Activated gamma-delta T cell (primary cell): ENCODE data around the gene ZNF181.
A peak's percentile ranks its signal among the peaks of the same experiment; 100 is the strongest.
"Not testable (repeated sequence)": the region's sequence is repeated elsewhere in the genome, so short reads cannot be mapped to it uniquely, and the experiment has no call there.

Source experiments
- DNase-seq: peaks from one replicate; lab custom pipeline; 2025; lab: John Stamatoyannopoulos, UW
- total RNA-seq, 2 donors: gene quantifications; one replicate each; lab custom pipeline; 2026; lab: John Stamatoyannopoulos, UW

Gene ZNF181
- total RNA-seq, result 61.1 to 64.3 reads per million in 2 donors

DNA sequence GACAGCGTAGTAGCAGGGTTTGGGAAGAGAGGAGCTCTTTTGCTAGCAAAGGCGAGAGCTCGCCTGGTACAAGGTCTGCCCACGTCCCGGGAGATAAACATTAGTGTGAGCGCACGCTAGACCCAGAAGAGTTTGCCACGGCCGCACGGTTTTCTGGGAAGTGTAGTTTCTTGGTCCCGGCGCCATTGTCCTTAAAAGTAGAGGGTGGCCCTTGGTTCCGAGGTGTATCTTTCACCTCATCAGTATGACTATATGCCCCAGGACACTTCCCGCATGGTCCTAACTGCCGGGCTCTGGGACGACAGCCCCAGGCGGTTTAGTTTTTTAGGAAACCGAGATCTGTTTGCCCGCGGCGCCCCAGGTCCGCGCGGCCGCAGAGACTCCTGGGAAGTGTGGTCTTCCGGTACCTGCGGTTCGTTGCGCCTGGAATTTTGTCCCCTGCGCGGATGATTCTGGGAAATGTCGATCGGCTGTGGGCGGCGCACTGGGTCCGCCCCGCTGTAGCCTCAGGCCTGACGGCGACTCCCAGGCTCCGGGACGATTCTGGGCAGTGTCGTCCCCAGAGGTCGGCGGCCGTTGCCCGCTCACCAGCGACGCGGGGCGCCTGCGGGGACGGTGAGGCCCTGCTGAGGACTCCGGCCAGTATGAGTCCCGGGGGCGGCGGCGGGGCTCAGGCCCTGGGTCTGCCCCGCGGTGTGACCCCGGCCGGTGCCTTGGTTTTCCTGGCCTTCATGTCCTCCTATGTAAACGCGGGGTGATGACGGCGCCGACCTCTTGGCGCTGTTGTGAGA lies at the start of gene ZNF181:
TSS of gene ZNF181 (plus strand) at position 498 of the 791 bp plus-strand sequence. CDS start 795 bp downstream, outside the sequence.
- DNase-seq, result peak; percentile 48

DNA sequence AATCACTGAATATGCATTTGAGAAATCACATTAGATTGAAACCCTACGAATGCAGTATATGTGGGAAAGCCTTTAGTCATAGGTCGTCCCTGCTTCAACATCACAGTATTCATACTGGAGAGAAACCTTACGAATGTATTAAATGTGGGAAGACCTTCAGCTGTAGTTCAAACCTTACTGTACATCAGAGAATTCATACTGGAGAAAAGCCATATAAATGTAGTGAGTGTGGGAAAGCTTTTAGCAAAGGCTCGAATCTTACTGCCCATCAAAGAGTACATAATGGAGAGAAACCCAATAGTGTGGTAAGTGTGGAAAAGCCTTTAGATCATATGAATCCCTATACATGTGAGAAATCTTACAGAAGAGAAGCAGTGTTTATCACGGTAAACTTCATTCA lies 48.8 kb upstream of the ZNF181 start:
- DNase-seq, result not testable (repeated sequence)

DNA sequence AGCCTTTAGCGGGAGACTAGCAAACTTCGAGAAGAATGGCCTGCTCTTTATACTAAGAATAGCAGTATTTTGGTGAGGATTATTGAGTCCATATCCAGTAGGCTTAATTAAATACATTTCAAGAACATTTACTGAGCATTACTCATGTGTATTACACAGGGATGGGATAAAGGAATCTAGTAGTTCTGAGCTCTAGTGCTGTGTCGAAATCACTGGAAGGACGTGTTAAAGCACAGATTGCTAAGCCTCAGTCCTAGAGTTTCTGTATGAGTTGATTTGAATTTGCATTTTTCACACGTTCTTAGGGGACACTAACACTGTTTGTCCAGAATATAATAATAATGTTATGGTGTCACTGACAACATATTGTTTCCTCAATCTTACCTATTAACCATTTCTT lies 47.6 kb upstream of the ZNF181 start:
- DNase-seq, result no peak

DNA sequence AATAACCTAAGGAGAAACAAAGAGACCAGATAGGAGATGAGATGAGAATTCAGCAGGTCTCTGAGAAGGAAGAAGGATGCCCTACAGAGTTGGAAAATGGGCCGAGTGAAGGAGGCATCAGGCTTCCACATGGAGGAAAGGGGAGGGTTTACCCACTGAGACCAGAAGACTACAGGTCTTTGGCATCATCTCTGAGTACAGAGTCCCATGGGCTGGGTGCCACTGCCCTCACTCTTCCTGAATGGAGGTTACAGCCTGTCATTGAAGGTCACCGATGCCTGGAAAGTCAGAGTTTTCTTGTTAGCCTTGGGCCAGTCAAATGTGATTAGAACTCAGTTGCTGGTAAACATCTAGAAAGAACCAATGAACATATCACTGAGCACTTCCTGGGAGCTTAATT lies 46.7 kb upstream of the ZNF181 start:
- DNase-seq, result no peak

DNA sequence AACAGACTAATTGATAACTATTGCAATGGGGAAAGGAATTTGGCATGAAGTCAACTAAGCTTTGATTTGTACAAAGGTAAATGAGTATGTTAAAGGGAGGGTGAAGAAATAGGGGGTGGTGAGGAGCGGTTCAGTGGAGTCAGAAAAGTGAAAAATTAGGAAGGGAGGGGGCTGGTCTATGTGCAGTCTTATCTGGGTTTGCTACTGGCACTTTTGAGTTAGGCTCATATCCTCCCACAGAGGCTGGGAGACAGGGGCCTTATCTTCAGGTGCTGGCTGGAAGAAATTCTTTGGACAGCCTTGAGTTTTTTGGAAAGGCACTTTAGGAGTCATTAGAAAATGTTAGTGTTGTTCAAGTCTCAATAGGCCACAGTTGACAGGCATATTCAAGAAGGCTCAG lies 45.5 kb upstream of the ZNF181 start:
- no peak for DNase-seq

DNA sequence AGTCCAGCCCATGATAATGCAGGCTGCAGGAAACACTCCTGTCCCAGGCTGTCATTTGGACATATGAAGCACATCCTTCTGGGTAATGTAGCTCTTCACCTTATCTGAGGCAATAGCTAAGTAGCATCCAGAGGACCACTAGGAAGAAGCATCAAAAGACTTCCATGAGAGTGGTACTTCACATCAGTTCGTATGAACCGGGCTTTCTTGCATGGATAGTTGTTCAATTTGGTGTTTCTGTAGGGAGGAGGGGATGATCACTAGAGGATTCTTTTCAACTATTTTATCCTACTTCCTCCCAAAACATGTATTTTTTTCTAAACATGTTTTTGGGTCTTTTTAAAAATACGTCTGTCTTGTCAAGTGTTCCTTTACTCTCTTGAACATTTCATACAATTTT lies 43.7 kb upstream of the ZNF181 start:
- DNase-seq, result no peak

DNA sequence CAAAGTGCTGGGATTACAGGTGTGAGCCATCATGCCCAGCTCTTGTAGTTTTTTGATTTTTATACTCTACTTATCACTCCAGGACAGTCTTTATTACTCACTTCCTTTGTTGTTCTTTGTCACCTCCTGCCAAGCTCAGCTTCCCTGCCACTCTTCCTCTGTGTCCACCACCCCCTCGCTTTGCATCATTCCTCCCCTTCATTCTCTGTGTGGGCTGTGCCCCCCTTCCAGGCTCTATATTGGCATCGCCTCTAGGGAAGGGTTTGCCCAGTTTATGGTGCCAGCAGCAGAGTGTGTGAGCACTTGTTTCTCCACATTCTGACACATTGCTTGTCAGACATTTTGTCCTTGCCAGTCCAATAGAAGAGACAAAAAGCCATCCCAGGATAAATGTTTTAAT lies 41.5 kb upstream of the ZNF181 start:
- DNase-seq, result no peak

DNA sequence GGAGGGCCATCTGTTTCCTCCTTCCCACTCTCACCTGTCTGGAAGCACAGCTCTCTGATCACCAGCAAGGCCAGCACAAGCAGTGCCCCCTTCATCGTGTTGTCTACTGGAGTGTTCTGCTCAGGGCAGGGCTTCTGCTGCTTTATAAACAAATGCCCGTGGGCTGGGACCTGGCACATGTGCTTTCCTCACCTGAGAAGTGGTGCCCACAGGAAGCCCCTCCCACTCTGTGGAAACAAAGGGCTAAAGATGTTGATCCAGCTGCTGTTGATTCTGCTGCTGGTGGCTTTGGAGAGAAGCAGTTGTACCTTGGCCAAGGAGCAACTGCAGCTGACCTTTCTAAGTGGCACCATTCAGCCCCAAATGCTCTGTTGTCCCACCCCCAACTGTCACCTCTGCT lies 26.4 kb upstream of the ZNF181 start:
- DNase-seq, result no peak

DNA sequence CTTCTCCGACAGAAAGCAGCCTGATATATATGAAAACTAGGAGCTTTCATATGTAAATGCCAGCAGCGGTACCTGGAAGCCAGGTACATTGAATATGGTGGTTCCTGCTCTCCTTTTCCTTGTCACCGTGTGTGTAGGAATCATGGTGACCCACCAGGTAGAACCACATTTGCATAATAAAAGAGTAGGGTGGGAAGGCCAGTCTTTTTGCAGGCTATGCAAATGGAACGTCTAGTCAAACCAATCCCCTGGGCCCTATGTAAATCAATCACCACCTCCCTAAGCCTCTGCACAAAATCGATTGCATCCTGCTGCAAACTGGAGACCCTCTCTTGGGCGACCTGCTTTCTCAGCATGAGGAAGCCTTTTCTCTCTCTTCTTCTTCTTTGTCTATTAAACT lies 22.2 kb upstream of the ZNF181 start:
- DNase-seq, result no peak

DNA sequence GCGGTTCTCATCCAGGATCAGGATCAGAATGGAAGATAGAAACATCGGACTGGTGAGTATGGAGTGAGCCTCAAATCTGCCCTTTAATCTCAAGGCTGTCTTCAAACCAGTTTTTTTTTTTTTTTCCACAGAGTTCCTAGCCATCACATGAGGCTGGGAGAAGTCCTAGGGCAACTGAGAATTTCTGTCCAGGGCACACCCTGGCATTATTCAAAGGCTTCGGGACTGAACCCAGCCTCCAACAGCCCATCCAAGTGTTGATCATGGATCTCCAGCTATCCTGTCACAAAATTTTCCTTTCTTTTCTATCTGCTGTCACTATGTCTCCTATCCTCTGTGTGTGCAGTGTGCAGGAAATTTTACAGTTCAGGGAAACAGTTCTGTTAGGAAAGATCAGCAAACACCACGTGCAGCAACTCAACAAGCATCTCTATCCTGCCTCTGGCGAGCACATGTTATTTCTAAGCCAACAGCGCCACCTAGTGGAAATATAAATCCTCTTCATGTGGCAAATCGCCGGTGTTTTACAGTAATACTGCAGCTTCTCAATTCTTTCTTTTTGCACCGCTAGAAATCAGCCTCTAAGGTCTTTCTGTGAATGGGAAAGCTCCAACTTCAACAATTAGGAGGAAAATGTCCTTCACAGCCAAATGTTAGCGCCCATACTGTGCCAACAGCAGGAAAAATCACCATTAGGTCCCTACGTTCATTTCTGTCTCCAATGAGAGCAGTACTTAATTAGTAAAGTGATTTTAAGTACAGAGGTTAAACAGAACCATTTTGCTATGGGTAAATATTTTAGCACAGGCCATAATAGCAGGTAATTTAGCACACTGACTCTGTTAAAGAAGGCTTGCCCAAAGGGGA lies 21.4 kb upstream of the ZNF181 start:
- no peak for DNase-seq

DNA sequence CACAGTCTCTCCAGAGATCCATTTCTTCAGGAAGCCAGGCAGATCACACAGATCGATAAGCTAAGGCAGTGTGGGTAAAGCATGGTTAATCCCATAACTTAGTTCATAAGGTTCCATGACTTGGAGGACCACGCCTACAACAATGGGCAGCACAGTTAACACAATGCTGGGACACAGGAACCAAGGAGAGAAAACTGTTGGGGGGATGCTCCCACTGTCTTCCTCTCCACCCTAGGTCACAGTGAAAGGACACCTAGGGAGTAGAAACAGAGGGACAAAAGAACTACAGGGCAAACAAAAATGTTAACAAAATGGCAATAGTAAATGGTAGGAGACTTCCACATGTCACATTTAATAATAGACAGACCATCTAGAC lies 20.8 kb upstream of the ZNF181 start:
- no peak for DNase-seq

DNA sequence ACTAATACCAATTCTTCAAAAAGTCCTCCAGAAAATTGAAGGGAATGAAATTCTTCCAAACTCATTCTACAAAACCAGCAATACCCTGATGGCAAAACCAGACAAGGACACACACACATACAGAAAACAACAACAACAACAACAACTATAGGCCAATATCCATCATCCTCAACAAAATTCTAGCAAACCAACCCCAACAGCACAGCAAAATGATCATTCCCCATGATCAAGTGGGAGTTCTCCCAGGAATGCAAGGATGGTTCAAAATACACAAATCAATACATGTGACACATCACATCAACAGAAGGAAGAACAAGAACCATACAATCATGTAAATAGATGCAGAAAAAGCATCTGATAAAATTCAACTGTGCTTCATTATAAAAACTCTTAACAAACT lies 18.7 kb upstream of the ZNF181 start:
- no peak for DNase-seq

DNA sequence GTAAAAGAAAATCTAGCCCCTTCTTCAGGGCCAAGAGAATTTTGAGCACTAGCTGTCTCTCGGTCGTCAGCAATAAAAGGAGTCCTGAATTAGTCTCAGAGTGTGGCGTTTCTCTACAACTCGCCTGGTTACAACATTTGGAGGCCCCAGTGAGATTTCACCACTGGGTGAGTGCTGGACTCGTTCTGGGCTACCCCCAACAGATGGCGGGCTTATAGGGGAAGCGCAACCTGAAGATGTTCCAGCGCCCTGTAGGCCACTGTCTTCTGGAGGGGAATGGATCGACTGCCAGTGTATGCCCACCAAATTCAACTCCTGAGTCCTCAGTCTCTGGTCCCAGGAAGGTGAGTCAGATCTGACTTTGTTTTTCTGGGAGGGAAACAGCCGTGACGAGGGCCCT lies 11.7 kb upstream of the ZNF181 start:
- no peak for DNase-seq

DNA sequence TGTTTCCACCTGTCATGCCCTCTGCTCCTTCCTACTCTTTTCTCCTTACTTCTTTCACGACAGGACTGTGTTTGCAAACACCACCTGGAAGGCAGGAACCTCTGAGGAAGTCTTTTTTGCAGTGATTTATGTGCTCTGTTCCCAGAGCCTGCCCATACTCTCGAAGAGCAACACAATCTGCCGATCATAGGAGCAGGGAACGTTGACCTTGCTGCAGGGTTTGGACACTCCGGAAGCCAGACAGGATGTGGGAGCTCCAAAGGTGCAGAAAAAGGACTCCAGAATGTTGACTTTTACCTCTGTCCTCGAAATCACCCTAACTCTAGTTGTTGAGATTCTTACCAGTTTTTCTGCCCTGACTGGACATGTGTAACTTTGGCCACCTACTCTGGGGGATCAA lies 8.6 kb upstream of the ZNF181 start:
- no peak for DNase-seq

DNA sequence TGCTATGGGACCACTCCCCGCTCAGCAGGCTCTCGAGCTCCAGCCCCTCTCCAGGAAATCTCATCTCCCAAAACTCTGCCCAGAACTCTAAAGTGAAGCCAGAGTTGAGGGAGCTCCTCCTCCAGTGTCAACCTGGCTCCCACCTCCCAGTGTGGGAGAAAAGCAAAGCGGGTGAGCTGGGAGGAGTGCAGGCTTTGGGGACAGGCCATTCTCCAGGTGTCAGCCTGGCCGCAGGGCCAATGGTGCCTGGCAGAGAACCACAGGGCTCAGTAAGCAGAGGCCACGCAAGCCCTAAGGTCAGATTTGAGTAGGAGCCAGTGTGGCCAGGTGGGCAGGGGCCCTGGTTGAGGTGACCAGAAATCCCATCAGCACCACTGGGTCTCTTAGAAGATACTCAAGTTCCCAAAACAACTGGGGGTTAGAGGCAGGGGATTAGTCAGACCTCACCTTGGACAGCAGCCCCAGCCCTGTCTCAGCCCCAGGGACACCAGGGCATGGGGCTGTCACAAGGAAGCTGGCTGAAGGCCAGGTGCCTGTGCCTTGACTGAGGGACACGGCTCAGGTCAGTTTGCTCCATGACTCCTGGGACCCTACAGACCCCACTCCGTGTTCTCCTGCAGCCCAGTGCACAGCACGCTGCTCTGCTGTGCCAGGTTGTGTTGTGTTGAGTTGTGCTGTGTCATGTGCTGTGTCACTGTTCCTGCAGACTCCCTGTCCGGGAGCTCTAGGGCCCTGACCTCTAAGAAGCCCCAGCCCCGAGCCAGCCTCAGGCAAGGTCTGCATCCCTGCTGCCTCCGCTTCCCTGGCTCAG lies 2.8 kb upstream of the ZNF181 start:
- DNase-seq, result no peak

DNA sequence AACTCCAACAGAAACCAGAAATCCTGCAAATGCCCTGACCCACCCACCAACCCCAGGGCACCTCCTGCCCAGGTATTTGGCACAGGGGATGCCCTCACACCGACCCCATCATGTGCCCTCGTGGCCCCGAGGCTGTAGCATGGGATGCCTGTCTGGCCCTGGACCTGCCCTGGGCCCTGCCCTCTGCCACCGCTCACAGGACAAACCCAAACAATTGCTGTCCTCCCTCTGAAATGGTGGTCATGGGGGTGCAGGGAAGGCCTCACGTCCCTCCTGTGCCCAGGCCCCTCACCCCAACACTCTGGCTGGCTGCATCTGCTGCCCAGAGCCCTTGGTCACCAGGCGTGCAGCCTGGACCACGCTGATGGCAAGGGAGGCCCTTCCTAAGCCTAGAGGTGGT lies 2.1 kb upstream of the ZNF181 start:
- DNase-seq, result no peak

DNA sequence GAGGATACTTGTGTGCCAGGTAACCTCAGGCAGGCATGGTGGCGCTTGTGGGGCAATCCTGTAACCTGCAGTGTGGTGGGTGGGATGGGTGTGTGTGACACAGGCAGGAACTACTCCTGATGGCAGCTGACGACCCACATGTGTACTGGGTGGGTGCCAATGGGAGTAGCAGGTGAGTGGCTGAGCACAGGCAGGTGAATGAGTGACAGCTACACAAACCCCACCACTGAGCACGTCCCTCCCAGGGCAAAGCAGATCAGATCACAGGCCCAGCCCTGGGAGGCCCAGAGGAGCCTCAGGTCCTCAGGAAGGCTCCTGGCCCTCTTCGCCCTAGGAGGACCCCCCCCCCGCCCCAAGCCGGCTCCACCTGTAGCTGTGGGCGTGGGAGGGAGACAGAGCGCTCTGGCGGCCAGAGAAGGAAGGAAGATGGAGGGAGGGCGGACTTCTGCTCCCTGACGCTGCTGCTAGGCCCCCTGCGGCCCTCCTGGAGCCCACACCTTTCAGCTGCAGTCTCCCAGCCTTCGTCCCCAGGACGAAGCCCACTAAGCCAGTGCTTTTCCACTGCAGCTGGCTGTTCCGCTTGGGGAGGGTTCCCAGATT lies 1.3 kb upstream of the ZNF181 start:
- no peak for DNase-seq

DNA sequence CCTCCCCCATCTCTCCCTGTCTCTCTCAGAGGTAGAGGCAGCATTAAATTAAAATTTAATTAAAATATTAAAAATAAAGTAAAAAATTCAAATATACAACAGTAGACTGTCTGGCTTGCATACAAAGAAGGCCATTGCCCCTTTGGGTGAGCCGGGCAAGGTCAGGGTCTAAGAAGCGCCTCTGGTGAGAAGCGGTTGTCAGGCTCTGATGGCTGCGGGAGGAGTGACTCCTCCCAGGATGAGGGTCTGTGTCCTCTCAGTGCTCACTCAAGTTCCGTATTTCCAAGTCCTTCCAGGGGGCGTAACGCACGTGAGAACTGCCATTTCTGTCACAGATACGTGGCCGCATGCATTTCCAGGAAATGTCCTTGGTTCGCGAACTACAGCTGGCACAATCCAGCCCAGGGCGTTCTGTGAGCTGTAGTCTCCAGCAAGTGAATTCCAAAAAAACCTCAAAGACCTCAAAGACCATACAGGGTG lies 737 bp upstream of the ZNF181 start:
- DNase-seq, result no peak

DNA sequence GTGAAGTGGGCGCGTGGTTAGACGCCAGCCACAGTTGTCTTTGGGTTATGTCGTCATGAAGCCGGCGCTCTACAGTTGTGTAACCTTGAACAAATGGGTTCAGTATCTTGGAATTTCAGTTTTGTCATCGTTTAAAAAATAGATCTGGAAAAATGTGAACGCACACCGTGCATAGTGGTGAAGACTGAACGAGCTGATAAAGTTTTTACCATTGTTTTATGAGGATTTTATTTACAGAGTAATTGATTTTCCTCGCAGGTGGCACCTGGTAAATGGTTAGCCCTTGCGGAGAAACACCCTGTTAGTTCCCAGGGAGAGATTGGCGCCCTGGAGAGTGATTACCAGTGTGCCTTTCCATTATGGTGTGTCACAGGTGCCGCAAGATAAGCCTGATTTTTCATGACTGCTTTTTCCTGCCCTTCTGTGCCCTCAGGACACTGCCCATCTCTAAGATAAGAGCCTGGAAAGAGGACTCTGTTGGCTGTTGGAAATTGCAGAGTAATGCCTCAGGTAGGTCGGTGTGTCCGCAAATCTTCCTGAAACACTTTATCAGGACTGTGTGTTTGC lies 577 bp downstream of the ZNF181 start:
- DNase-seq, result no peak

DNA sequence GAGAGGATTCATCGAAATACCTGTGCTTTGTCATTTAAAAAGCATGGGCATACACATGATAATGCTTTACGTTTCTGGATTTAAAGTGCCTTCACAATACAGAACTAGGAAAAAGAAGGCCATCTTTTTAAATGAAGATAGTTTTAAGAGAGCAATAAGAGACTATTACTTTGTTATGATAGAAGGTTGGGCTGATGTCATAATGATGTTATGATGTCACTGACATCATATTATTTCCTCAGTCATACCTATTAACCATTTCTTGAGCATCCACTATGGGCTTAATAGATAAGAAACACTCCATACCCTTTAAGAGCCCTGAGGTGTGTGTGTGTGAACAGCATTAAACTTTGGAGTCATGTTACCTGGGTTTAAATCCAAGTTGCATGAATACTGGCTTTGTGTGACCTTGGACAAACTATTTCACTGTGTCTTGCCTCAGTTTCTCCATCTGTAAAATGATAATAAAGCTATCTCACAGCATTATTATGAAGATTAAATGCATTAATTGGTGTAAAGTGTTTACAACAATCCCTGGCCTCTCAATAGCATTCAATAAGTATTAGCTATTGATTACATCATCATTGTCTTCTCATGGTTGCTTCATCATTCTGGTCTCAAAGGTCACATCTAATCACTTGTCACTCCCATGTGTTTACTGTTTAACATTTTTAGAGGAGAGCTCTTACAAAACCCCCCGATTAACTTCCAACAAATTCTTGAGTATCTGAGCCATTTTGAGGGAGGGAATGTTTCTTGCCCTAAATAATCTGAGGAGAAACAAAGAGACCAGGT lies 11.1 kb downstream of the ZNF181 start:
- DNase-seq, result no peak

DNA sequence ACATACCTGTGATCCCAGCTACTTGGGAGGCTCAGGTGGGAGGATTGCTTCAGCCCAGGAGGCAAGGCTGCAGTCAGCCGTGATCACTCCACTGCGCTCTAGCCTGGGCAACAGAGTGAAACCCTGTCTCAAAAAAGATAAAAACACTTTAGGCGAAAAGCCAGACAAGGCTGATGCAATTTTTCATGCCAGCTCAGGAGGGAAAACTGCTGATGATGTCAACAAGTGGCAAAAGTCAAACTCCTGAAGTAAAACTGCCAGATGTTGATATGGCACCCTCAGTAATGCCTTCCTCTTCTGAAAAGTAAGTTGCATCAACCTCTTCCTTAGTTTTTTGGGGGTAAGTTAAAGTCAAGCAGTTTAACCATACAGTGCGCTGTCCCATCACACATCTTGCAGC lies 23.4 kb downstream of the ZNF181 start:
- DNase-seq, result no peak
